Astrocyte (in vitro differentiated cells and primary cell): ENCODE results near the gene SHC1.

Source experiments
- EZH2 ChIP-seq: IDR thresholded peaks from 2 replicates; pipeline ENCODE4 v1.6.1; 2012; ENCODE audit warnings: mild to moderate bottlenecking, low read length, inconsistent platforms; ENCODE audit not compliant: insufficient read depth
- TF ChIP-seq, protein P1 (sequence below): IDR thresholded peaks from 2 replicates; pipeline ENCODE4 v1.5.1; 2011; ENCODE audit warnings: low read depth, mild to moderate bottlenecking, inconsistent platforms, low read length, moderate library complexity; ENCODE audit not compliant: insufficient read depth

DNA sequence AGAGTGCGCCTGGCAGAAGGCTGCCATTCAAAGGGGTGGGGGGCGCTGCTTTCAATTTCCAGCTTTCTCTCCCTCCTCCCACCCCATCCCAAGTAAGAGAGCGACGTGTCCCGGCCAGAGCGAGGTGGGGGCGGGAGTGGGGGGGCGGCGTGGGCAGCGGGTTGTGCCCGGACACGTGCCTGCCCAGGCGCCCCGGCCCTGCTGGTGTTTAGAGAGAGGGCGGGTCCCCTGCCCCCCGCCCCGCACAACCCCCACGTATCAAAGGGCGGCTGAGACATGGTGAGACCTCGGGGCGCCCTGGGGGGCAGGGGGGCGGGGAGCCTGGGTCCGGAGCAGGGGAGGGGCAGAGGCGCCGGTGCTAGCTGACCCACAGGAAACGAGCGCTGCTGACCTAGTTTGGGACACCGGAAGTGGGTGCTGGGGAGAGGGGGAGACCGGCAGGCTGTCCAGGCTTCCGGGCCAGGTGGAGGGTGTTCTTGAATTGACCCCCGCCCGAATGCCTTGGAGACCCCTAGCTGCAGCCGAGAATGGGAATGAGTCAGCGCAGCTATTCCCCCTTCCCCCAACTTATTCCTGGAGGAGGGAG is 33.3 kb upstream of the SHC1 start:
- TF ChIP-seq, protein P1, sequence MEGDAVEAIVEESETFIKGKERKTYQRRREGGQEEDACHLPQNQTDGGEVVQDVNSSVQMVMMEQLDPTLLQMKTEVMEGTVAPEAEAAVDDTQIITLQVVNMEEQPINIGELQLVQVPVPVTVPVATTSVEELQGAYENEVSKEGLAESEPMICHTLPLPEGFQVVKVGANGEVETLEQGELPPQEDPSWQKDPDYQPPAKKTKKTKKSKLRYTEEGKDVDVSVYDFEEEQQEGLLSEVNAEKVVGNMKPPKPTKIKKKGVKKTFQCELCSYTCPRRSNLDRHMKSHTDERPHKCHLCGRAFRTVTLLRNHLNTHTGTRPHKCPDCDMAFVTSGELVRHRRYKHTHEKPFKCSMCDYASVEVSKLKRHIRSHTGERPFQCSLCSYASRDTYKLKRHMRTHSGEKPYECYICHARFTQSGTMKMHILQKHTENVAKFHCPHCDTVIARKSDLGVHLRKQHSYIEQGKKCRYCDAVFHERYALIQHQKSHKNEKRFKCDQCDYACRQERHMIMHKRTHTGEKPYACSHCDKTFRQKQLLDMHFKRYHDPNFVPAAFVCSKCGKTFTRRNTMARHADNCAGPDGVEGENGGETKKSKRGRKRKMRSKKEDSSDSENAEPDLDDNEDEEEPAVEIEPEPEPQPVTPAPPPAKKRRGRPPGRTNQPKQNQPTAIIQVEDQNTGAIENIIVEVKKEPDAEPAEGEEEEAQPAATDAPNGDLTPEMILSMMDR = no peak
- no peak for TF ChIP-seq EZH2
